ENCODE measurements around the gene NGEF.

NGEF gene

DNA sequence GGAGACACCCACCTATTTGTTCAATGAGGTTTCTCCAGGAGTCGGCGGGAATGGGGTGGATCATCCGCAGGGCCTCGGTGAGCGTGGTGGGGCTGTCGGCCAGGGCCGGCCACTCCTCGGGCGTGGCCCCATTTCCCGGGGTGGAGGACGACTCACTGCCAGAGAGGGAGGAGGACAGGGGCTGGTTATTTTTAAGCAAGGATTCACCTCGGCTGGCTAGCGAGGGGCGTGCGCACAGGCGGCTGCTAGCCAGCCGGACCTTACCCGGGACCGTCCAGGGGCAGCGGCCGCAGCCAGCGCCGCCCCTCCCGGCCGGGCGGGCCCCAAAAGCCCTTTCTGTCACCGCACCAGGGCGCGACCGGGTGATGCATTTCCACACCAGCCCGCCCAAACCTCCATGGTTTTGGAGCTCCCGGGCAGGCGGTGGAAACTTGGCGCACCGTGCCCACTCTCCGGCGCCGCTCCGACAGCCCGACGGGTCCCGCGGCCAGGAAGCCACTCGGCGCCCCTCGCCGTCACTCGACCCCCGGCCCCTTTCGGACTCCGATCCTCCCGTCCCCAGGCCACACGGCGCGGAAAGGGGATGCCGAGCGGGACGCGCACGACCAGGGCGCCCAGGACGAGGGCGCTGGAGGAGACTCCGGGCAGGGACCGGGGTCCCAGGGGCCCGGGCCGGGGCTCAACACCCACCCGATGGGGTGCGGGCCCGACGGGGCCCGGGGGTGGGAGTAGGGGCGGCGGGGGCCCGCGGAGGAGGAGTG lies 85.8 kb downstream of the NGEF start:
- no peak overlapping the region for H3K27ac ChIP-seq
- no peak for TF ChIP-seq ZFX (IDR thresholded peaks at IDR 0.05)
- TF ChIP-seq, protein P1, sequence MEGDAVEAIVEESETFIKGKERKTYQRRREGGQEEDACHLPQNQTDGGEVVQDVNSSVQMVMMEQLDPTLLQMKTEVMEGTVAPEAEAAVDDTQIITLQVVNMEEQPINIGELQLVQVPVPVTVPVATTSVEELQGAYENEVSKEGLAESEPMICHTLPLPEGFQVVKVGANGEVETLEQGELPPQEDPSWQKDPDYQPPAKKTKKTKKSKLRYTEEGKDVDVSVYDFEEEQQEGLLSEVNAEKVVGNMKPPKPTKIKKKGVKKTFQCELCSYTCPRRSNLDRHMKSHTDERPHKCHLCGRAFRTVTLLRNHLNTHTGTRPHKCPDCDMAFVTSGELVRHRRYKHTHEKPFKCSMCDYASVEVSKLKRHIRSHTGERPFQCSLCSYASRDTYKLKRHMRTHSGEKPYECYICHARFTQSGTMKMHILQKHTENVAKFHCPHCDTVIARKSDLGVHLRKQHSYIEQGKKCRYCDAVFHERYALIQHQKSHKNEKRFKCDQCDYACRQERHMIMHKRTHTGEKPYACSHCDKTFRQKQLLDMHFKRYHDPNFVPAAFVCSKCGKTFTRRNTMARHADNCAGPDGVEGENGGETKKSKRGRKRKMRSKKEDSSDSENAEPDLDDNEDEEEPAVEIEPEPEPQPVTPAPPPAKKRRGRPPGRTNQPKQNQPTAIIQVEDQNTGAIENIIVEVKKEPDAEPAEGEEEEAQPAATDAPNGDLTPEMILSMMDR (conservative IDR thresholded peaks at IDR 0.05), result no peak

DNA sequence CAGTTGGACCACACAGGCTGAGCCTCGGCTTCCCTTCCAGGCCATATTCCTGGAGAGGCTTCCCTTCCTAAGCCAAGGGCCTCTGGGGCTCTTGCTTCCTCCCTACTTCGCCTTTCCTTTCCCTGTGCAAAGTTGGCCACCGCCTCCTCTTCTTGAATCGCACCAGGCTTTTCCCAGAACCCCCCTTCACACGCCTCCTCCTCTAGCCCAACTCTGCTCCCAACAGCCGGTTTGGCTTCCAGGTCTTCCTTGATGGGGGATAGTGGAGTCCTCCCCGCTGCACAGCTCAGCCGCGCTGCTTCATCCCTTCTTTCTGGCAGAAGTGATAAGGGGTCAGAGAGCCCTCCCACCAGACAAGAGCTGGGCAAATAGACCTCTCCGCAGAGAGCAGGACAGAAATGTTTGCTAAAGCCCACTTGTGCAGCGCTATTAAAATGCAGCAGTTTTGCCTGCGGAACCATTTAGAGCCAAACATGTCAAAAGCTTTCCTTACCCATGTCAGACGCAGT lies 86.6 kb downstream of the NGEF start:
- H3K27ac ChIP-seq, result no peak overlapping the region
- no peak for TF ChIP-seq ZFX (IDR thresholded peaks at IDR 0.05)
- TF ChIP-seq, protein P1 (conservative IDR thresholded peaks at IDR 0.05), result no peak

DNA sequence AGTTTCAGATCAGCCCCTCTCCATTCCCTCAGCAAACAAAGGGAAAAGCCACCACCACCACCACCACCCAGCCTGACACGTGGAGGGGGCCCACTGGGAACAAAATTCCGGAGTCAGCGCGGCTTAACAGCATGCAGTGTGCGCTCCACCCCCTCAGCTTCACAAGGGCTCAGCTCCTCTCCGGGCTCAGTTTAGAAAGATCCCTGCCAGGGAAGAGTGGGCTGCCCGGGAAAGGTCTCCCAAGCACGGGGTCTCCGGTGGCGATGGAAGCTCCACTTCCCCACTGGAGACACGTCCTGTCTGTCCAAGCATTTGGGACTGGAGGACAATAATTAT lies 87.3 kb downstream of the NGEF start:
- H3K27ac ChIP-seq, result no peak overlapping the region
- no peak for TF ChIP-seq ZFX (IDR thresholded peaks at IDR 0.05)
- TF ChIP-seq, protein P1 (conservative IDR thresholded peaks at IDR 0.05), result no peak

DNA sequence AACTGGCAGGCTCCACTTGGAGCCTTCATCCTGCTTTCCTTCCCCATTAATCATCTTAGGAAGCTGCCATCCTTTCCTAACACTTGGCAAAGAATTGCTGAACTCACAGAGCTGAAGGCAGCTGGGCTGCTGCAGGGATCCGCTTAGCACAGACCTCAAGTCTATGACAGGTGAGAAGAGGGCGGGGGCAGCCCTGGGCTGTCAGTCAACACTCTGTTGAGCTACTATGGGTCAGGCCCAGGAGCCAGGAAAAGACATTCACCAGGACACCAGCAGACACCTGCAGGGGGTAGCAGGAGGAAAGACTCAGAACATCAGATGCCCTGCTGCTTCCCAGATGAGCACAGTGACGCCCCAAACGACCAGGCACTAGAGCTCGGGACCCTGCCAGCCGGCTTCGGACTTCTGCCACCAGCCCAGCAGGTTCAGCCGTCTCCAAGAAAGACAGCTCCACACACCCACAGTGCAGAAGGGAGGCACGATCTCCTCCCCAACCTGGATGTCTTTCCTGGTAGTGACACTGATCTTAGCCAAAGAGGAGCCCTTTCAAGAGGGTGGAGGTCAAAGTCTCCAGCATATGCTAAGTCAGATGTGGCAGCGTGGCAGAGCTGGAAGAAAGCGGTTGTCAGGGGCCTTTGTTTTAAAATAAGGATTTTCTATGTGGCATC lies 87.8 kb downstream of the NGEF start:
- TF ChIP-seq, protein P1 (conservative IDR thresholded peaks at IDR 0.05), result no peak
- TF ChIP-seq ZFX (IDR thresholded peaks at IDR 0.05), result no peak

DNA sequence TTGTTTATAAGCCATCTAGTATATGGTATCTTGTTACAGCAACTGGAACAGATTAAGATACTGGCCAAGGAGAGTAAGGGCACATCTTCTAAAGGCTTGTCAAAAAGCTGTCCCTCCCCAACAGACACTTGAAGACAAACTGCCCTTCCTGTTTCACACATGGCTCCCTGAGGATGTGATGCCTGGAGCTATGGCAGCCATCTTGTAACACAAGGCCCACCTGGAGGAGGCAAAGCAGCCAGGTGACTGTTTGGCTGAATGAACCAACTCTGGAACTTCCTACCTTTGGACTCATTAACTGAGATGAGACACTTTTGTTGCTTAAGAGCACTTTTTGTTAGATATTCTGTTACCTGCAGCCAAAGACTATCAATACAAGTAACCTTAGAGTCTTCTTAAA lies 88.6 kb downstream of the NGEF start:
- TF ChIP-seq, protein P1 (conservative IDR thresholded peaks at IDR 0.05), result no peak
- no peak for TF ChIP-seq ZFX (IDR thresholded peaks at IDR 0.05)
- H3K27ac ChIP-seq, result no peak overlapping the region

More for the DNA sequence above, 87.8 kb downstream of the NGEF start:
- H3K27ac ChIP-seq, result no peak overlapping the region

- TF ChIP-seq, protein P1 (conservative IDR thresholded peaks at IDR 0.05), result no peak
- no peak for TF ChIP-seq ZFX (IDR thresholded peaks at IDR 0.05)
- no peak overlapping the region for H3K27ac ChIP-seq
Observed at GRCh38 chr2:232920760-232921159, 92.3 kb downstream of the NGEF start.

GRCh38 chr2:232920055-232920454 lies 93.0 kb downstream of the NGEF start:
- no peak for TF ChIP-seq ZFX (IDR thresholded peaks at IDR 0.05)
- TF ChIP-seq, protein P1 (conservative IDR thresholded peaks at IDR 0.05), result no peak
- H3K27ac ChIP-seq, result no peak overlapping the region
